Ishikawa (cell line): ENCODE measurements around the gene TNFRSF1B.

ENCODE experiments used
- CEBPB ChIP-seq: IDR thresholded peaks from 2 replicates; pipeline ENCODE4 v1.6.1; 2012
- CREB1 ChIP-seq: IDR thresholded peaks from 2 replicates; pipeline ENCODE4 v1.6.1; 2012; ENCODE audit warnings: low read depth
- EGR1 ChIP-seq: IDR thresholded peaks from 2 replicates; pipeline ENCODE4 v1.6.1; 2012
- EP300 ChIP-seq: IDR thresholded peaks from 2 replicates; pipeline ENCODE4 v1.6.1; 2012; ENCODE audit warnings: borderline replicate concordance
- FOXM1 ChIP-seq: IDR thresholded peaks from 2 replicates; pipeline ENCODE4 v1.6.1; 2012; ENCODE audit warnings: low read depth, borderline replicate concordance
- MAX ChIP-seq: IDR thresholded peaks from 2 replicates; pipeline ENCODE4 v1.6.1; 2012
- NFIC ChIP-seq: IDR thresholded peaks from 2 replicates; pipeline ENCODE4 v1.6.1; 2012
- RAD21 ChIP-seq: IDR thresholded peaks from 2 replicates; pipeline ENCODE4 v1.6.1; 2012; ENCODE audit warnings: low read depth
- REST ChIP-seq: IDR thresholded peaks from 2 replicates; pipeline ENCODE4 v1.6.1; 2012; ENCODE audit warnings: low read depth, mild to moderate bottlenecking
- TAF1 ChIP-seq: IDR thresholded peaks from 2 replicates; pipeline ENCODE4 v1.6.1; 2012; ENCODE audit warnings: low read depth, mild to moderate bottlenecking
- TCF12 ChIP-seq: IDR thresholded peaks from 2 replicates; pipeline ENCODE4 v1.6.1; 2012; ENCODE audit warnings: low read depth
- TEAD4 ChIP-seq: IDR thresholded peaks from 2 replicates; pipeline ENCODE4 v1.6.1; 2012
- USF1 ChIP-seq: IDR thresholded peaks from 2 replicates; pipeline ENCODE4 v1.6.1; 2012
- YY1 ChIP-seq: IDR thresholded peaks from 2 replicates; pipeline ENCODE4 v1.6.1; 2012; ENCODE audit warnings: low read depth
- ZBTB7A ChIP-seq: IDR thresholded peaks from 2 replicates; pipeline ENCODE4 v1.6.1; 2012; ENCODE audit warnings: low read depth

Gene TNFRSF1B

GRCh38 chr1:12204754-12205658 is 38.2 kb downstream of the TNFRSF1B start:
- TF ChIP-seq TEAD4: no peak
- no peak for TF ChIP-seq REST
- TF ChIP-seq ZBTB7A: no peak
- TF ChIP-seq CEBPB: no peak
- no peak for TF ChIP-seq MAX
- no peak for TF ChIP-seq TAF1
- TF ChIP-seq FOXM1: no peak
- TF ChIP-seq USF1: no peak
- TF ChIP-seq NFIC: no peak
- TF ChIP-seq TCF12: no peak
- no peak for TF ChIP-seq CREB1
- no peak for TF ChIP-seq EGR1
- TF ChIP-seq YY1: no peak
- no peak for TF ChIP-seq RAD21
- no peak for TF ChIP-seq EP300

DNA sequence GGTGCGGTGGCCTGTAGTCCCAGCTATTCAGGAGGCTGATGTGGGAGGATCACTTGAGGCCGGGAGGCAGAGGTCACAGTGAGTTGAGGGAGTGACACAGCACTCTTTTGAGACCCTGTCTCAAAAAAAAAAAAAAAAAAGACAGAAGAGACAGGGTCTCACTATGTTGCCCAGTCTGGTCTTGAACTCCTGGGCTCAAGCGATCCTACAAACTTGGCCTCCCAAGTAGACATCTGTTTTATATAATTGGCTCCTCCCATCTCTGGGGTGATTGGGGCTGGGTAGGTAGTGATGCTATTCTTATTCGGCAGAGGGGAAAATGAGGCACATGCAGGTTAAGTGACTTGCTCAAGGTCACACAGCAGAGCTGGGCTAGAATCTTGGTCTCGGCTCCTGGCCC is 39.4 kb downstream of the TNFRSF1B start:
- TF ChIP-seq YY1 (no peak), TAF1 (no peak), ZBTB7A (no peak), TCF12 (no peak), FOXM1 (no peak), CEBPB (no peak), USF1 (no peak), REST (no peak), TEAD4 (no peak), RAD21 (no peak), EP300 (no peak)

DNA sequence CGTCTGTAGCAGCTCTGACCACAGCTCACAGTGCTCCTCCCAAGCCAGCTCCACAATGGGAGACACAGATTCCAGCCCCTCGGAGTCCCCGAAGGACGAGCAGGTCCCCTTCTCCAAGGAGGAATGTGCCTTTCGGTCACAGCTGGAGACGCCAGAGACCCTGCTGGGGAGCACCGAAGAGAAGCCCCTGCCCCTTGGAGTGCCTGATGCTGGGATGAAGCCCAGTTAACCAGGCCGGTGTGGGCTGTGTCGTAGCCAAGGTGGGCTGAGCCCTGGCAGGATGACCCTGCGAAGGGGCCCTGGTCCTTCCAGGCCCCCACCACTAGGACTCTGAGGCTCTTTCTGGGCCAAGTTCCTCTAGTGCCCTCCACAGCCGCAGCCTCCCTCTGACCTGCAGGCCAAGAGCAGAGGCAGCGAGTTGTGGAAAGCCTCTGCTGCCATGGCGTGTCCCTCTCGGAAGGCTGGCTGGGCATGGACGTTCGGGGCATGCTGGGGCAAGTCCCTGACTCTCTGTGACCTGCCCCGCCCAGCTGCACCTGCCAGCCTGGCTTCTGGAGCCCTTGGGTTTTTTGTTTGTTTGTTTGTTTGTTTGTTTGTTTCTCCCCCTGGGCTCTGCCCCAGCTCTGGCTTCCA is 40.1 kb downstream of the TNFRSF1B start:
- TF ChIP-seq EP300 (no peak), CEBPB (no peak), TAF1 (no peak)

DNA sequence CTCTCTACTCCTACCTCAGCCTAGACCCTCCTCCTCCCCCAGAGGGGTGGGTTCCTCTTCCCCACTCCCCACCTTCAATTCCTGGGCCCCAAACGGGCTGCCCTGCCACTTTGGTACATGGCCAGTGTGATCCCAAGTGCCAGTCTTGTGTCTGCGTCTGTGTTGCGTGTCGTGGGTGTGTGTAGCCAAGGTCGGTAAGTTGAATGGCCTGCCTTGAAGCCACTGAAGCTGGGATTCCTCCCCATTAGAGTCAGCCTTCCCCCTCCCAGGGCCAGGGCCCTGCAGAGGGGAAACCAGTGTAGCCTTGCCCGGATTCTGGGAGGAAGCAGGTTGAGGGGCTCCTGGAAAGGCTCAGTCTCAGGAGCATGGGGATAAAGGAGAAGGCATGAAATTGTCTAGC is 41.5 kb downstream of the TNFRSF1B start:
- TF ChIP-seq YY1: no peak
- no peak for TF ChIP-seq FOXM1
- no peak for TF ChIP-seq TAF1
- TF ChIP-seq TCF12: no peak
- no peak for TF ChIP-seq REST
- TF ChIP-seq TEAD4: no peak
- TF ChIP-seq EGR1: no peak
- TF ChIP-seq NFIC: no peak
- TF ChIP-seq MAX: no peak
- TF ChIP-seq USF1: no peak
- no peak for TF ChIP-seq RAD21
- TF ChIP-seq EP300: no peak
- TF ChIP-seq CEBPB: no peak
- no peak for TF ChIP-seq ZBTB7A
- TF ChIP-seq CREB1: no peak
